COLO668 (cell line): ENCODE data around the gene HOXB9.

Source experiments
- DNase-seq: peaks from one replicate; lab custom pipeline; 2025; ENCODE audit not compliant: unreplicated experiment; lab: John Stamatoyannopoulos, UW

The HOXB9 gene

GRCh38 chr17:48597778-48598631, 28.2 kb downstream of the HOXB9 start:
- DNase-seq = peak; percentile 73

- DNase-seq = no peak
These were observed 28.7 kb downstream of the HOXB9 start for GRCh38 chr17:48597528-48597777.

- peak; percentile 77 for DNase-seq
These were observed 29.2 kb downstream of the HOXB9 start for GRCh38 chr17:48596735-48597527.

- DNase-seq = peak; percentile 69
These were observed 30.0 kb downstream of the HOXB9 start for GRCh38 chr17:48596000-48596734.

- peak; percentile 32 for DNase-seq
These were observed 30.7 kb downstream of the HOXB9 start for GRCh38 chr17:48595278-48595999.

GRCh38 chr17:48594538-48595277, 31.4 kb downstream of the HOXB9 start:
- peak; percentile 53 for DNase-seq

- peak; percentile 85 for DNase-seq
These were observed 32.2 kb downstream of the HOXB9 start for GRCh38 chr17:48593840-48594537.

- DNase-seq = peak; percentile 58
These were observed 32.9 kb downstream of the HOXB9 start, which contains the start of gene HOXB5 for GRCh38 chr17:48593126-48593829. Gene HOXB5, minus strand, starts transcription at chr17:48593779. Its CDS starts 97 bp downstream, at chr17:48593682.

- peak; percentile 55 for DNase-seq
These were observed 33.6 kb downstream of the HOXB9 start for GRCh38 chr17:48592577-48592976.

- DNase-seq = peak; percentile 60
These were observed 34.1 kb downstream of the HOXB9 start for GRCh38 chr17:48592057-48592514.

- DNase-seq = no peak
These were observed 34.7 kb downstream of the HOXB9 start for GRCh38 chr17:48591255-48592056.

- DNase-seq = no peak
These were observed 35.5 kb downstream of the HOXB9 start for GRCh38 chr17:48590607-48591161.

- DNase-seq = peak; percentile 29
These were observed 36.1 kb downstream of the HOXB9 start, which contains the start of gene HOXB3 for GRCh38 chr17:48589831-48590606. Gene HOXB3, minus strand, starts transcription at chr17:48590241. Its CDS starts 37,767 bp downstream, at chr17:48552474.

- DNase-seq = no peak
These were observed 36.9 kb downstream of the HOXB9 start for GRCh38 chr17:48589060-48589830.

GRCh38 chr17:48588528-48588927, 37.6 kb downstream of the HOXB9 start:
- no peak for DNase-seq

GRCh38 chr17:48588074-48588415, 38.1 kb downstream of the HOXB9 start:
- DNase-seq = no peak
